ENCODE measurements around the gene INSRR. TPM values are rescaled to one million over a fixed set of nuclear protein-coding genes. Genes with fewer than 3 reads are reported as not detected.

The INSRR gene
- polyA plus RNA-seq, 3 donors: not detected

- no peaks in the 10 kb centered on the region for H3K79me2 ChIP-seq (ENCODE audit: insufficient read depth, low read length)
- no peak for TF ChIP-seq CTCF (IDR thresholded peaks at IDR 0.05)
- no peak overlapping the region for H2AFZ ChIP-seq (ENCODE audit: insufficient read depth, low read depth, low read length, poor library complexity, severe bottlenecking)
- no peaks in the 10 kb centered on the region for H3K9me3 ChIP-seq (replicated peaks in 1 of 2; ENCODE audit: control insufficient read depth in 1 of 2, insufficient read depth in 1 of 2, low read length in 2 of 2)
- no peak overlapping the region for H3K4me3 ChIP-seq (replicated peaks in 1 of 3; ENCODE audit: low read depth in 2 of 3, low read length in 3 of 3)
- WGBS (ENCODE audit: insufficient coverage): no CpG with 5 or more reads among the region's 4 CpGs
- no peak overlapping the region for H3K9ac ChIP-seq (ENCODE audit: insufficient read depth, low read length, poor library complexity, severe bottlenecking)
- no peaks in the 10 kb centered on the region for H3K36me3 ChIP-seq (replicated peaks in 1 of 2; ENCODE audit: control insufficient read depth in 1 of 2, insufficient read depth in 2 of 2, low read length in 2 of 2)
- H3K27me3 ChIP-seq (ENCODE audit: control insufficient read depth in 2 of 2, insufficient read depth in 2 of 2, low read length in 2 of 2): peaks cover 3 to 7% of the 10 kb centered on the region in 2 donors
- no peak overlapping the region for H3K27ac ChIP-seq (ENCODE audit: low read depth in 1 of 2, low read length in 2 of 2)
- H3K36me3 Mint-ChIP-seq: no peaks in the 10 kb centered on the region
- H3K4me3 Mint-ChIP-seq: no peak overlapping the region
- no peak overlapping the region for H3K4me2 ChIP-seq (replicated peaks; ENCODE audit: extremely low read depth, low read length, poor library complexity, severe bottlenecking)
- H3K4me1 ChIP-seq (ENCODE audit: control insufficient read depth in 1 of 2, insufficient read depth in 2 of 2, low read length in 2 of 2): peaks cover 4 to 5% of the 10 kb centered on the region in 2 donors
- peaks cover 0 to 3% (median 0%) of the 10 kb centered on the region in 7 donors for H3K9me3 Mint-ChIP-seq
- no peak for DNase-seq
- peaks cover 14 to 29% (median 22%) of the 10 kb centered on the region in 3 donors for H3K27me3 Mint-ChIP-seq (ENCODE audit: low read depth in 3 of 3)
- no peaks in the 10 kb centered on the region for H4K20me1 ChIP-seq (ENCODE audit: insufficient read depth, low read length)
- peaks cover 4% of the 10 kb centered on the region for H3K4me1 Mint-ChIP-seq
- H3K27ac Mint-ChIP-seq: no peak overlapping the region
- intact Hi-C loops (cut with micrococcal nuclease): no loop called here
These were observed 37.1 kb downstream of the INSRR start for GRCh38 chr1:156821801-156822200.

GRCh38 chr1:156816561-156817328 lies 42.2 kb downstream of the INSRR start, which contains the start of gene SH2D2A:
Gene SH2D2A, minus strand, starts transcription at chr1:156816848. Its CDS starts 140 bp downstream, at chr1:156816708.
- Histone ChIP-seq H3K27me3 (ENCODE audit: control insufficient read depth in 2 of 2, insufficient read depth in 2 of 2, low read length in 2 of 2) (peaks cover 0 to 35% of the 10 kb centered on the region in 2 donors), H3K4me1 (ENCODE audit: control insufficient read depth in 1 of 2, insufficient read depth in 2 of 2, low read length in 2 of 2) (peaks cover 21 to 24% of the 10 kb centered on the region in 2 donors), H3K36me3 (replicated peaks in 1 of 2; ENCODE audit: control insufficient read depth in 1 of 2, insufficient read depth in 2 of 2, low read length in 2 of 2) (no peaks in the 10 kb centered on the region), H2AFZ (ENCODE audit: insufficient read depth, low read depth, low read length, poor library complexity, severe bottlenecking) (peak within 1 kb of the TSS; percentile 26), H3K4me3 (replicated peaks in 1 of 3; ENCODE audit: low read depth in 2 of 3, low read length in 3 of 3) (no peak within 1 kb of the TSS), H3K9me3 (replicated peaks in 1 of 2; ENCODE audit: control insufficient read depth in 1 of 2, insufficient read depth in 1 of 2, low read length in 2 of 2) (no peaks in the 10 kb centered on the region), H3K79me2 (ENCODE audit: insufficient read depth, low read length) (no peaks in the 10 kb centered on the region), H4K20me1 (ENCODE audit: insufficient read depth, low read length) (no peaks in the 10 kb centered on the region), H3K9ac (ENCODE audit: insufficient read depth, low read length, poor library complexity, severe bottlenecking) (no peak within 1 kb of the TSS), H3K27ac (ENCODE audit: low read depth in 1 of 2, low read length in 2 of 2) (no peak within 1 kb of the TSS), H3K4me2 (replicated peaks; ENCODE audit: extremely low read depth, low read length, poor library complexity, severe bottlenecking) (peak within 1 kb of the TSS; percentile 57)
- DNase-seq: peak; percentile 16 to 67 (median 33)
- H3K27me3 Mint-ChIP-seq (ENCODE audit: low read depth in 3 of 3): peaks cover 39 to 68% (median 39%) of the 10 kb centered on the region in 3 donors
- peaks cover 0 to 2% (median 0%) of the 10 kb centered on the region in 7 donors for H3K9me3 Mint-ChIP-seq
- H3K4me3 Mint-ChIP-seq: peak within 1 kb of the TSS; percentile 32 to 33
- H3K4me1 Mint-ChIP-seq: peaks cover 28% of the 10 kb centered on the region
- peak within 1 kb of the TSS; percentile 43 to 86 (median 70) for H3K27ac Mint-ChIP-seq
- no CpG with 5 or more reads among the region's 10 CpGs for WGBS (ENCODE audit: insufficient coverage)
- TF ChIP-seq CTCF (IDR thresholded peaks at IDR 0.05): no peak
- intact Hi-C loops (cut with micrococcal nuclease): loop anchor here in 1 of 2 donors (10.0 kb wide), 1 partner anchor 78 kb away; the partner anchor contains the start of gene PEAR1
- H3K36me3 Mint-ChIP-seq: no peaks in the 10 kb centered on the region

Data from CD14-positive monocyte (primary cell).